MM.1S (cell line): ENCODE results near the gene ZNF132.

ENCODE experiments used
- DNase-seq: peaks from one replicate; pipeline ENCODE4 v3.0.0-alpha.2; 2015
- H2AFZ ChIP-seq: fragments of 300-600 bp; sonication (generic); 2 replicates; pipeline ENCODE4 v1.6.0; 2016; ENCODE audit warnings: antibody characterized with exemption, low read length
- H3F3A ChIP-seq: fragments of 300-600 bp; sonication (generic); 2 replicates; pipeline ENCODE4 v1.6.1; 2016; ENCODE audit warnings: mild to moderate bottlenecking, antibody characterized with exemption, low read length, moderate library complexity, mixed read lengths; ENCODE audit not compliant: insufficient read depth
- H3K27ac ChIP-seq: fragments of 300-600 bp; sonication (generic); 2 replicates; pipeline ENCODE4 v1.5.1; 2016; ENCODE audit warnings: mild to moderate bottlenecking, low read length
- H3K27me3 ChIP-seq: fragments of 300-600 bp; sonication (generic); replicated peaks from 2 replicates; pipeline ENCODE4 v1.6.0; 2016; ENCODE audit warnings: low read length; ENCODE audit not compliant: insufficient read depth
- H3K36me3 ChIP-seq: fragments of 300-600 bp; sonication (generic); replicated peaks from 2 replicates; pipeline ENCODE4 v1.6.1; 2016; ENCODE audit warnings: mild to moderate bottlenecking, low read length, mixed read lengths; ENCODE audit not compliant: insufficient read depth
- H3K4me1 ChIP-seq: fragments of 300-600 bp; sonication (generic); 2 replicates; pipeline ENCODE4 v1.6.1; 2016; ENCODE audit warnings: low read length, mixed read lengths
- H3K4me2 ChIP-seq: fragments of 300-600 bp; sonication (generic); 2 replicates; pipeline ENCODE4 v1.6.0; 2016; ENCODE audit warnings: low read depth, low read length
- H3K4me3 ChIP-seq: fragments of 300-600 bp; sonication (generic); 2 replicates; pipeline ENCODE4 v1.5.1; 2016; ENCODE audit warnings: low read length, mixed read lengths
- H3K79me2 ChIP-seq: fragments of 300-600 bp; sonication (generic); 2 replicates; pipeline ENCODE4 v1.6.1; 2016; ENCODE audit warnings: mixed run types, low read length, mixed read lengths
- H3K9ac ChIP-seq: fragments of 300-600 bp; sonication (generic); 2 replicates; pipeline ENCODE4 v1.6.1; 2016; ENCODE audit warnings: low read length, mixed read lengths
- H3K9me2 ChIP-seq: fragments of 300-600 bp; sonication (generic); replicated peaks from 2 replicates; pipeline ENCODE4 v1.6.1; 2016; ENCODE audit warnings: mild to moderate bottlenecking, low read length, mixed read lengths; ENCODE audit not compliant: insufficient read depth
- H3K9me3 ChIP-seq: fragments of 300-600 bp; sonication (generic); replicated peaks from 2 replicates; pipeline ENCODE4 v1.6.1; 2016; ENCODE audit warnings: mild to moderate bottlenecking, low read length, mixed read lengths; ENCODE audit not compliant: insufficient read depth
- H4K20me1 ChIP-seq: fragments of 300-600 bp; sonication (generic); 2 replicates; pipeline ENCODE4 v1.6.1; 2016; ENCODE audit warnings: mild to moderate bottlenecking, low read length, moderate library complexity, mixed read lengths; ENCODE audit not compliant: insufficient read depth
- EZH2 ChIP-seq: fragments of 300-600 bp; sonication (generic); optimal IDR thresholded peaks from 2 replicates; pipeline ENCODE3; 2017; ENCODE audit warnings: low read depth, mild to moderate bottlenecking, antibody characterized with exemption, low read length, mixed read lengths
- EZH2phosphoT487 ChIP-seq: fragments of 300-600 bp; sonication (generic); IDR thresholded peaks from 2 replicates; pipeline ENCODE4 v1.6.1; 2018; ENCODE audit warnings: antibody characterized with exemption, low read length
- TF ChIP-seq, protein P1 (sequence below): fragments of 300-600 bp; sonication (generic); IDR thresholded peaks from 2 replicates; pipeline ENCODE4 v1.5.1; 2016; ENCODE audit warnings: antibody characterized with exemption, low read length, mixed read lengths

Gene ZNF132

DNA sequence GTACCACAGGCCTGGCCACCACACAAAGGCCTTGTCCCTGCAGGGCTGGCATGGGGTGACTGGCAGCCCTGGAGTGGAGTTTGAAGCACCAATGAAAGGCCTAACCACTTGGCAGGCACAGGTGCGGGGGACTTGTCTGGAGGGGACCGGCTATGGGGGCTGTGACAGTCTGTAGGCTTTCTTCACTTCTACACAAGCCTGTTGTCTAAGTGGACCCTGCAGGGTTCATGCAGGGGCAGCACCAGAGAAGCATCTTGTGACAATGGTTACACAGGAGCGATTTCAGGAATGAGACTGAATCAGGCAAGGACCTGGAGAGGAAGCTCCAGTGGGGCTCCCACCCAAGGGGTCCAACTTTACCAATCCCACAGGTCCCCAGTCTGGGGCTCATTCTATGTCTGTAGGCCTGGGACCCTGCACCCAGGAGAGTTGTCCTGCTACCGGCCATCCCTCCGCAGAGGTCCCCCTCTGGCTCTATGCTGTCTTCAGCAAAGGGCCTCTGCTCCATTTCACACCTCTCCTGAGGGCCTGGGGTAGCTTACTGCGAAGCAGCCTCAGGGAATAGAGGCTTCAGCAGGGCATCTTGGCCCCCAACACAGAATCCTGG is 56.9 kb downstream of the ZNF132 start:
- H3K79me2 ChIP-seq, result peaks cover 10% of the 10 kb centered on the region
- H3K9me2 ChIP-seq, result no peaks in the 10 kb centered on the region
- no peak for TF ChIP-seq EZH2
- TF ChIP-seq, protein P1, sequence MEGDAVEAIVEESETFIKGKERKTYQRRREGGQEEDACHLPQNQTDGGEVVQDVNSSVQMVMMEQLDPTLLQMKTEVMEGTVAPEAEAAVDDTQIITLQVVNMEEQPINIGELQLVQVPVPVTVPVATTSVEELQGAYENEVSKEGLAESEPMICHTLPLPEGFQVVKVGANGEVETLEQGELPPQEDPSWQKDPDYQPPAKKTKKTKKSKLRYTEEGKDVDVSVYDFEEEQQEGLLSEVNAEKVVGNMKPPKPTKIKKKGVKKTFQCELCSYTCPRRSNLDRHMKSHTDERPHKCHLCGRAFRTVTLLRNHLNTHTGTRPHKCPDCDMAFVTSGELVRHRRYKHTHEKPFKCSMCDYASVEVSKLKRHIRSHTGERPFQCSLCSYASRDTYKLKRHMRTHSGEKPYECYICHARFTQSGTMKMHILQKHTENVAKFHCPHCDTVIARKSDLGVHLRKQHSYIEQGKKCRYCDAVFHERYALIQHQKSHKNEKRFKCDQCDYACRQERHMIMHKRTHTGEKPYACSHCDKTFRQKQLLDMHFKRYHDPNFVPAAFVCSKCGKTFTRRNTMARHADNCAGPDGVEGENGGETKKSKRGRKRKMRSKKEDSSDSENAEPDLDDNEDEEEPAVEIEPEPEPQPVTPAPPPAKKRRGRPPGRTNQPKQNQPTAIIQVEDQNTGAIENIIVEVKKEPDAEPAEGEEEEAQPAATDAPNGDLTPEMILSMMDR, result no peak
- TF ChIP-seq EZH2phosphoT487, result no peak
- H4K20me1 ChIP-seq, result no peaks in the 10 kb centered on the region
- no peak overlapping the region for H3K4me2 ChIP-seq
- H3K4me3 ChIP-seq, result no peak overlapping the region
- H3K27ac ChIP-seq, result no peak overlapping the region
- H3K36me3 ChIP-seq, result peaks cover 3% of the 10 kb centered on the region; the same call in 1 of the 2 replicates
- no peaks in the 10 kb centered on the region for H3K27me3 ChIP-seq
- H3K9ac ChIP-seq, result no peak overlapping the region
- H3K4me1 ChIP-seq, result 0 out of 2 replicates have a peak, but pooled peaks cover 10% of the 10 kb centered on the region
- no peaks in the 10 kb centered on the region for H3K9me3 ChIP-seq
- H2AFZ ChIP-seq, result no peak overlapping the region
- peaks cover 3% of the 10 kb centered on the region; the same call in 1 of the 2 replicates for H3F3A ChIP-seq
- DNase-seq, result no peak
